Measurements from ENCODE around the gene FIP1L1. TPM values are rescaled to one million over a fixed set of nuclear protein-coding genes. Genes with fewer than 3 reads are reported as not detected.
"Not testable (repeated sequence)": the region's sequence is repeated elsewhere in the genome, so short reads cannot be mapped to it uniquely, and the experiment has no call there.

The FIP1L1 gene
- polyA plus RNA-seq, 2 of the 4 experiments (the other 2 are of a cell fraction) = 27.9 to 40.5 TPM

DNA sequence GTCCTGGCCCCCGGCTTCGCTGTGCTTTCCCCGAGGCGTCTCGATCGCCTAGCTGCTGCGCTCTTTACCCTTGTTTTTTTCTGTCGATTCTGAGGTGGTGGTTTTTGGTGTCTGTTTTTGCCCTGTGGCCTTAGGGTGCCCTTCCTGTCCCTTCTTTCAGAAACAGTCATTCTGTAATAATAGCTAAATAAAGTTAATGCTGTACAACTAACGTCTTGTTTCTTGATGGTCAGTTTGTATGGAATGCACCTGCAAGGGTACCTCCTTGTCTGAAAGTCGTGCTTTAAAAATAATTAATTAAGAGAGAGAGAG, 686 bp downstream of the FIP1L1 start:
- Histone ChIP-seq H3K9me3 (no peaks in the 10 kb centered on the region), H3K4me2 (peak overlapping the region; percentile 77), H3K4me3 (peak overlapping the region; percentile 96), H3K27ac (peak overlapping the region; percentile 95 to 97), H3K4me1 (peaks cover 17% of the 10 kb centered on the region; the same call in 2 of the 3 replicates)
- WGBS (ENCODE audit: missing lambda C conversion rate) = 1% methylated on average over 10 of the region's 10 CpGs
- FAIRE-seq = no peak
- ATAC-seq = no peak
- CTCF ChIA-PET = no interaction called here
- POLR2A ChIA-PET = interaction anchor here (1.0 to 1.9 kb wide), 3 partner anchors 9 to 13 kb away, joined by 3 to 7 read pairs (median 4); partner anchors contain the start of gene SCFD2
- DNase-seq (ENCODE audit: low read depth in 1 of 2, low spot score in 1 of 2) = no peak
- TF ChIP-seq, protein P1, sequence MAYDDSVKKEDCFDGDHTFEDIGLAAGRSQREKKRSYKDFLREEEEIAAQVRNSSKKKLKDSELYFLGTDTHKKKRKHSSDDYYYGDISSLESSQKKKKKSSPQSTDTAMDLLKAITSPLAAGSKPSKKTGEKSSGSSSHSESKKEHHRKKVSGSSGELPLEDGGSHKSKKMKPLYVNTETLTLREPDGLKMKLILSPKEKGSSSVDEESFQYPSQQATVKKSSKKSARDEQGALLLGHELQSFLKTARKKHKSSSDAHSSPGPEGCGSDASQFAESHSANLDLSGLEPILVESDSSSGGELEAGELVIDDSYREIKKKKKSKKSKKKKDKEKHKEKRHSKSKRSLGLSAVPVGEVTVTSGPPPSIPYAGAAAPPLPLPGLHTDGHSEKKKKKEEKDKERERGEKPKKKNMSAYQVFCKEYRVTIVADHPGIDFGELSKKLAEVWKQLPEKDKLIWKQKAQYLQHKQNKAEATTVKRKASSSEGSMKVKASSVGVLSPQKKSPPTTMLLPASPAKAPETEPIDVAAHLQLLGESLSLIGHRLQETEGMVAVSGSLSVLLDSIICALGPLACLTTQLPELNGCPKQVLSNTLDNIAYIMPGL (CRISPR knock-in tag; IDR thresholded peaks at IDR 0.05; ENCODE audit: borderline replicate concordance) = no peak
- TF ChIP-seq EHMT2 (IDR thresholded peaks at IDR 0.05; ENCODE audit: low read depth) = no peak
- no peak for TF ChIP-seq HOXA7 (CRISPR knock-in tag; IDR thresholded peaks at IDR 0.05)
- no peak for TF ChIP-seq FOSB (CRISPR knock-in tag; IDR thresholded peaks at IDR 0.05)
- TF ChIP-seq RAD21 (conservative IDR thresholded peaks at IDR 0.05 in 1 of 2, IDR thresholded peaks at IDR 0.05 in 1 of 2) = no peak
- no peak for TF ChIP-seq ZSCAN20 (CRISPR knock-in tag; IDR thresholded peaks at IDR 0.05)

DNA sequence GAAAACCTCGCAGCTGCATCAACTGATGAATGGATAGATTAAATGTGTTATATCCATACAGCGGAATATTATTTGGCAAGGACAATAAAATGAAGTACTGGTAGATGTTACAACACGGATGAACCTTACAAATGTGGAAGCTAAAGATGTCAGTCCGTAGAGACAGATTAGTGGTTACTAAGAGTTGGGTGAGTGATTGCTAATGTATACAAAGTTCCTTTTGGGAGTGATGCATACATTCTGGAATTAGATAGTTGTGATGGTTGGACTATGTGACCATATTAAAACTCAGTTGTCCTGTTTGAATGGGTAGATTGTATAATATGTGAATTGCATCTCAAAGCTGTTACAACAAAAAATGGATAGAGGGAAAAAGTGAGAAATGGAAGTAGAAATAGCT, 2.8 kb downstream of the FIP1L1 start:
- no peak for FAIRE-seq
- no peak for ATAC-seq
- ChIA-PET CTCF (interaction anchor here (1.2 kb wide), 1 partner anchor 13 kb away, joined by 4 read pairs; no protein-coding TSS in a partner anchor), POLR2A (no interaction called here)
- no peak overlapping the region for H3K4me2 ChIP-seq
- no peak for DNase-seq (ENCODE audit: low read depth in 1 of 2, low spot score in 1 of 2)
- no peak overlapping the region for H3K4me3 ChIP-seq
- TF ChIP-seq SREBF2 (IDR thresholded peaks at IDR 0.05) = no peak
- WGBS (ENCODE audit: missing lambda C conversion rate) = 94% methylated on average over 4 of the region's 4 CpGs
- peaks cover 17% of the 10 kb centered on the region; the same call in 2 of the 3 replicates for H3K4me1 ChIP-seq
- no peak overlapping the region for H3K27ac ChIP-seq
- no peaks in the 10 kb centered on the region for H3K9me3 ChIP-seq

DNA sequence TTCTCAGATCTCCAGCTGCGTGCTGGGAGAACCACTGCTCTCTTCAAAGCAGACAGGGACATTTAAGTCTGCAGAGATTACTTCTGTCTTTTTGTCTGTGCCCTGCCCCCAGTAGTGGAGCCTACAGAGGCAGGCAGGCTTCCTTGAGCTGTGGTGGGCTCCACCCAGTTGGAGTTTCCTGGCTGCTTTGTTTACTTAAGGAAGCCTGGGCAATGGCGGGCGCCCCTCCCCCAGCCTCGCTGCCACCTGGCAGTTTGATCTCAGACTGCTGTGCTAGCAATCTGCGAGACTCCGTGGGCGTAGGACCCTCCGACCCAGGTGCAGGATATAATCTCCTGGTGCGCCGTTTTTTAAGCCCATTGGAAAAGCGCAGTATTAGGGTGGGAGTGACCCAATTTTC, 32.0 kb downstream of the FIP1L1 start:
- FAIRE-seq; POLR2A ChIA-PET; H3K4me3 ChIP-seq; ATAC-seq; H3K27ac ChIP-seq; CTCF ChIA-PET; H3K9me3 ChIP-seq; H3K4me2 ChIP-seq; DNase-seq (ENCODE audit: low read depth in 1 of 2, low spot score in 1 of 2); H3K4me1 ChIP-seq: not testable (repeated sequence)
- 97% methylated on average over 7 of the region's 11 CpGs for WGBS (ENCODE audit: missing lambda C conversion rate)

DNA sequence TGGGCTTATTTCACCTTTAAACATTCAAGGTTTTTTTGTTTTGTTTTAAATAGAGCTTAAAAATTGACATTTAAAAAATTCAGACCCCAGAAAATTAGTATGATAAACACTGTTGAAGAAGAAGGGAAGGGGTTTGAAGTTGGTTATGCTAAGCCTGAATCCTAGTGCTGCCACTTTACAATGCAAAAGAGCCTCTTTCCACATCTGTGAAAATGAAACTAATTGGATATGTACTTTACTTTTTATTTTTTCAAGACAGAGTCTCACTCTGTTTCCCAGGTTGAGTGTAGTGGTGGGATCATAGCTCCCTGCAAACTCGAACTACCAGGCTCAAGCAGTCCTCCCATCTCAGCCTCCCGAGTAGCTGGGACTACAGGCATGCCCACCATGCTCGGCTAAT, 41.8 kb downstream of the FIP1L1 start:
- POLR2A ChIA-PET = no interaction called here

More for the DNA sequence above, 41.8 kb downstream of the FIP1L1 start:
- CTCF ChIA-PET = no interaction called here
- H3K4me3 ChIP-seq = no peak overlapping the region
- H3K4me2 ChIP-seq = no peak overlapping the region
- no peak for ATAC-seq
- H3K4me1 ChIP-seq = no peaks in the 10 kb centered on the region
- DNase-seq (ENCODE audit: low read depth in 1 of 2, low spot score in 1 of 2) = no peak
- no peaks in the 10 kb centered on the region for H3K9me3 ChIP-seq
- no peak overlapping the region for H3K27ac ChIP-seq
- FAIRE-seq = no peak
- no peak for TF ChIP-seq GATA3 (IDR thresholded peaks at IDR 0.05; ENCODE audit: borderline replicate concordance)
- TF ChIP-seq, protein P2, sequence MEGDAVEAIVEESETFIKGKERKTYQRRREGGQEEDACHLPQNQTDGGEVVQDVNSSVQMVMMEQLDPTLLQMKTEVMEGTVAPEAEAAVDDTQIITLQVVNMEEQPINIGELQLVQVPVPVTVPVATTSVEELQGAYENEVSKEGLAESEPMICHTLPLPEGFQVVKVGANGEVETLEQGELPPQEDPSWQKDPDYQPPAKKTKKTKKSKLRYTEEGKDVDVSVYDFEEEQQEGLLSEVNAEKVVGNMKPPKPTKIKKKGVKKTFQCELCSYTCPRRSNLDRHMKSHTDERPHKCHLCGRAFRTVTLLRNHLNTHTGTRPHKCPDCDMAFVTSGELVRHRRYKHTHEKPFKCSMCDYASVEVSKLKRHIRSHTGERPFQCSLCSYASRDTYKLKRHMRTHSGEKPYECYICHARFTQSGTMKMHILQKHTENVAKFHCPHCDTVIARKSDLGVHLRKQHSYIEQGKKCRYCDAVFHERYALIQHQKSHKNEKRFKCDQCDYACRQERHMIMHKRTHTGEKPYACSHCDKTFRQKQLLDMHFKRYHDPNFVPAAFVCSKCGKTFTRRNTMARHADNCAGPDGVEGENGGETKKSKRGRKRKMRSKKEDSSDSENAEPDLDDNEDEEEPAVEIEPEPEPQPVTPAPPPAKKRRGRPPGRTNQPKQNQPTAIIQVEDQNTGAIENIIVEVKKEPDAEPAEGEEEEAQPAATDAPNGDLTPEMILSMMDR (IDR thresholded peaks at IDR 0.05) = no peak
- no peak for TF ChIP-seq PHF8 (IDR thresholded peaks at IDR 0.05; ENCODE audit: borderline replicate concordance, low read depth)
- TF ChIP-seq, protein P1 (CRISPR knock-in tag; IDR thresholded peaks at IDR 0.05; ENCODE audit: borderline replicate concordance) = no peak
- TF ChIP-seq, protein P3, sequence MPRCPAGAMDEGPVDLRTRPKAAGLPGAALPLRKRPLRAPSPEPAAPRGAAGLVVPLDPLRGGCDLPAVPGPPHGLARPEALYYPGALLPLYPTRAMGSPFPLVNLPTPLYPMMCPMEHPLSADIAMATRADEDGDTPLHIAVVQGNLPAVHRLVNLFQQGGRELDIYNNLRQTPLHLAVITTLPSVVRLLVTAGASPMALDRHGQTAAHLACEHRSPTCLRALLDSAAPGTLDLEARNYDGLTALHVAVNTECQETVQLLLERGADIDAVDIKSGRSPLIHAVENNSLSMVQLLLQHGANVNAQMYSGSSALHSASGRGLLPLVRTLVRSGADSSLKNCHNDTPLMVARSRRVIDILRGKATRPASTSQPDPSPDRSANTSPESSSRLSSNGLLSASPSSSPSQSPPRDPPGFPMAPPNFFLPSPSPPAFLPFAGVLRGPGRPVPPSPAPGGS (IDR thresholded peaks at IDR 0.05) = no peak
- TF ChIP-seq ZNF302 (CRISPR knock-in tag; IDR thresholded peaks at IDR 0.05) = no peak
- no peak for TF ChIP-seq CBX2 (IDR thresholded peaks at IDR 0.05; ENCODE audit: borderline replicate concordance, low read depth)
- TF ChIP-seq ESRRA (IDR thresholded peaks at IDR 0.05; ENCODE audit: borderline replicate concordance, low read length) = no peak
- no peak for TF ChIP-seq HOXB5 (CRISPR knock-in tag; IDR thresholded peaks at IDR 0.05)
- WGBS (ENCODE audit: missing lambda C conversion rate) = 94% methylated on average over 3 of the region's 3 CpGs
